ENCODE data around the gene SPINDOC. TPM values are rescaled to one million over a fixed set of nuclear protein-coding genes. Genes with fewer than 3 reads are reported as not detected.
A peak's percentile ranks its signal among the peaks of the same experiment; 100 is the strongest.

The SPINDOC gene
- total RNA-seq, 1 donor from 2014 or later = 32.2 TPM

GRCh38 chr11:63765688-63766241 is 47.5 kb upstream of the SPINDOC start:
- H3K4me3 Mint-ChIP-seq (ENCODE audit: unreplicated experiment) = peak overlapping the region; percentile 96
- H3K9me3 Mint-ChIP-seq (ENCODE audit: low read depth) = no peaks in the 10 kb centered on the region
- H3K27ac Mint-ChIP-seq (ENCODE audit: unreplicated experiment) = peak overlapping the region; percentile 10
- TF ChIP-seq CTCF (IDR thresholded peaks at IDR 0.05) = no peak
- H3K27me3 Mint-ChIP-seq (ENCODE audit: low read depth) = no peaks in the 10 kb centered on the region
- DNase-seq (ENCODE audit: low spot score) = no peak
- peaks cover 5% of the 10 kb centered on the region for H3K36me3 Mint-ChIP-seq (ENCODE audit: low read depth)
- peaks cover 35% of the 10 kb centered on the region for H3K4me1 Mint-ChIP-seq (ENCODE audit: low read depth)

GRCh38 chr11:63766531-63767235 is 46.6 kb upstream of the SPINDOC start:
- Mint-ChIP-seq H3K9me3 (ENCODE audit: low read depth) (no peaks in the 10 kb centered on the region), H3K27ac (ENCODE audit: unreplicated experiment) (peak overlapping the region; percentile 94), H3K4me1 (ENCODE audit: low read depth) (peaks cover 35% of the 10 kb centered on the region), H3K27me3 (ENCODE audit: low read depth) (no peaks in the 10 kb centered on the region), H3K36me3 (ENCODE audit: low read depth) (peaks cover 5% of the 10 kb centered on the region), H3K4me3 (ENCODE audit: unreplicated experiment) (peak overlapping the region; percentile 96)
- no peak for TF ChIP-seq CTCF (IDR thresholded peaks at IDR 0.05)
- DNase-seq (ENCODE audit: low spot score) = no peak

- Mint-ChIP-seq H3K9me3 (ENCODE audit: low read depth) (no peaks in the 10 kb centered on the region), H3K4me3 (ENCODE audit: unreplicated experiment) (peak overlapping the region; percentile 96), H3K4me1 (ENCODE audit: low read depth) (peaks cover 30% of the 10 kb centered on the region), H3K27me3 (ENCODE audit: low read depth) (no peaks in the 10 kb centered on the region), H3K27ac (ENCODE audit: unreplicated experiment) (peak overlapping the region; percentile 94), H3K36me3 (ENCODE audit: low read depth) (peaks cover 2% of the 10 kb centered on the region)
- TF ChIP-seq CTCF (IDR thresholded peaks at IDR 0.05) = no peak
- no peak for DNase-seq (ENCODE audit: low spot score)
Observed at GRCh38 chr11:63767267-63767564, 46.0 kb upstream of the SPINDOC start.

- DNase-seq (ENCODE audit: low spot score) = no peak
- peak overlapping the region; percentile 96 for H3K4me3 Mint-ChIP-seq (ENCODE audit: unreplicated experiment)
Observed at GRCh38 chr11:63767565-63768236, 45.6 kb upstream of the SPINDOC start.

More at GRCh38 chr11:63767565-63768236, 45.6 kb upstream of the SPINDOC start:
- Mint-ChIP-seq H3K27me3 (ENCODE audit: low read depth) (no peaks in the 10 kb centered on the region), H3K9me3 (ENCODE audit: low read depth) (no peaks in the 10 kb centered on the region), H3K27ac (ENCODE audit: unreplicated experiment) (peak overlapping the region; percentile 94), H3K4me1 (ENCODE audit: low read depth) (peaks cover 29% of the 10 kb centered on the region), H3K36me3 (ENCODE audit: low read depth) (peaks cover 2% of the 10 kb centered on the region)
- no peak for TF ChIP-seq CTCF (IDR thresholded peaks at IDR 0.05)
